PFSK-1 (cell line): ENCODE data around the gene CNOT4. TPM values are rescaled to one million over a fixed set of nuclear protein-coding genes. Genes with fewer than 3 reads are reported as not detected.

Source experiments
- FOXP2 ChIP-seq: optimal IDR thresholded peaks from 2 replicates; pipeline ENCODE3; 2011; ENCODE audit warnings: borderline replicate concordance, control low read depth, inconsistent platforms; ENCODE audit not compliant: insufficient read depth; ENCODE audit errors: extremely low read length, extremely low read depth
- POLR2AphosphoS5 ChIP-seq: IDR thresholded peaks from 2 replicates; pipeline ENCODE4 v1.6.1; 2012; ENCODE audit warnings: low read depth, mild to moderate bottlenecking, control low read depth, low read length, moderate library complexity
- SIN3A ChIP-seq: IDR thresholded peaks from 2 replicates; pipeline ENCODE4 v1.6.1; 2012; ENCODE audit warnings: mild to moderate bottlenecking, low read length, moderate library complexity, borderline replicate concordance; ENCODE audit not compliant: insufficient read depth
- TAF1 ChIP-seq: IDR thresholded peaks from 2 replicates; pipeline ENCODE4 v1.6.1; 2012; ENCODE audit warnings: low read length, control low read depth, borderline replicate concordance; ENCODE audit not compliant: insufficient read depth
- polyA plus RNA-seq: library from polyadenylated mRNA; unstranded; fragments of >200 nt; gene quantifications from one replicate; pipeline ENCODE4 v1.2.1, GENCODE V29; 2012; ENCODE audit warnings: low read depth, missing spikeins; ENCODE audit not compliant: insufficient read length
- TF ChIP-seq, protein P1 (sequence below), 2 experiments: IDR thresholded peaks; 2 replicates each; pipeline versions ENCODE4 v1.6.1 to v1.8.0; 2011 to 2012; ENCODE audit warnings: low read depth in 2 of 2, low read length in 2 of 2, control low read depth in 1 of 2, inconsistent platforms in 1 of 2, mild to moderate bottlenecking in 1 of 2, moderate library complexity in 1 of 2; ENCODE audit not compliant: insufficient read depth in 1 of 2

Gene CNOT4, protein sequence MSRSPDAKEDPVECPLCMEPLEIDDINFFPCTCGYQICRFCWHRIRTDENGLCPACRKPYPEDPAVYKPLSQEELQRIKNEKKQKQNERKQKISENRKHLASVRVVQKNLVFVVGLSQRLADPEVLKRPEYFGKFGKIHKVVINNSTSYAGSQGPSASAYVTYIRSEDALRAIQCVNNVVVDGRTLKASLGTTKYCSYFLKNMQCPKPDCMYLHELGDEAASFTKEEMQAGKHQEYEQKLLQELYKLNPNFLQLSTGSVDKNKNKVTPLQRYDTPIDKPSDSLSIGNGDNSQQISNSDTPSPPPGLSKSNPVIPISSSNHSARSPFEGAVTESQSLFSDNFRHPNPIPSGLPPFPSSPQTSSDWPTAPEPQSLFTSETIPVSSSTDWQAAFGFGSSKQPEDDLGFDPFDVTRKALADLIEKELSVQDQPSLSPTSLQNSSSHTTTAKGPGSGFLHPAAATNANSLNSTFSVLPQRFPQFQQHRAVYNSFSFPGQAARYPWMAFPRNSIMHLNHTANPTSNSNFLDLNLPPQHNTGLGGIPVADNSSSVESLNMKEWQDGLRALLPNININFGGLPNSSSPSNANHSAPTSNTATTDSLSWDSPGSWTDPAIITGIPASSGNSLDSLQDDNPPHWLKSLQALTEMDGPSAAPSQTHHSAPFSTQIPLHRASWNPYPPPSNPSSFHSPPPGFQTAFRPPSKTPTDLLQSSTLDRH
- 6.6 TPM for polyA plus RNA-seq

DNA sequence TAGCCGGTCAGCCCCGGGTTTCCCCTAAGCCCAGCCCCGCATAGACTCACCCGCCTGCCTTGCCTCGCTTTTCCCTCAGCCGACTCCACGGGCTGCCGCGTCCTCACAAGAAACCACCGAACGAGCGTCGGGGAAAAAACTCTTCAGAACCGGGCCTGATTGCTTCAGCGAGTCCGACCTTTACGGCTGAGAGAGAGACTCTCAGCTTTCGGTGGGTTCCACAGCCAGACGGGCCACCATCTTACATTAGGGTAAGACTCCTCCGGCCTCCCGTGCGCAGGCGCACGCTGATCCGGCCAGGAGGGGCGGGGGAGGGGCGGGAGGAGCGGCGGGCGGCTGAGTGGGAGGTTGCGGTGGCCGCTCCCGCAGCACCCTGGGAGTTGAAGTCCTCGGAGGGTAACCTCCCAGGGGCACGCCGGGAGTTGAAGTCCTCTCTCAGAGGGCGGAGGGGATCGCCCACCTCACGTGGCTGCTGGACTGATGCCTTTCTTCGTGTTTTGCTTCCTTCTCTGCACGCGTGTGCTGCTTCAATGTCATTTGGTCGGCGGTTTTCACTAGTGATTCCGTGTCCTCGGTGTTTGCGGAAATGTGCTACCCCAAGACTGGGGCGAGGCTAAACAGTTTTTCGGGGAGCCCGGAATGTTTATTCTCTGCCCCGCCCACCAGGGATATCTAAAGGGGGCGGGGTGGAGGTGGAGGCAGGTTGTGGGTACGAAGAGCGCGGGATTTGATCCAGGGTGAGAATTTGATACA is at the start of gene CNOT4:
TSS of gene CNOT4 (minus strand) at position 264 of the 753 bp plus-strand sequence. CDS start 71,771 bp downstream, outside the sequence.
- TF ChIP-seq SIN3A = peak; percentile 97
- peak; percentile 78 for TF ChIP-seq POLR2AphosphoS5
- peak; percentile 27 for TF ChIP-seq FOXP2
- TF ChIP-seq TAF1 = 0 out of 2 replicates have a peak, but pooled peaks have one; percentile 74
- TF ChIP-seq, protein P1, sequence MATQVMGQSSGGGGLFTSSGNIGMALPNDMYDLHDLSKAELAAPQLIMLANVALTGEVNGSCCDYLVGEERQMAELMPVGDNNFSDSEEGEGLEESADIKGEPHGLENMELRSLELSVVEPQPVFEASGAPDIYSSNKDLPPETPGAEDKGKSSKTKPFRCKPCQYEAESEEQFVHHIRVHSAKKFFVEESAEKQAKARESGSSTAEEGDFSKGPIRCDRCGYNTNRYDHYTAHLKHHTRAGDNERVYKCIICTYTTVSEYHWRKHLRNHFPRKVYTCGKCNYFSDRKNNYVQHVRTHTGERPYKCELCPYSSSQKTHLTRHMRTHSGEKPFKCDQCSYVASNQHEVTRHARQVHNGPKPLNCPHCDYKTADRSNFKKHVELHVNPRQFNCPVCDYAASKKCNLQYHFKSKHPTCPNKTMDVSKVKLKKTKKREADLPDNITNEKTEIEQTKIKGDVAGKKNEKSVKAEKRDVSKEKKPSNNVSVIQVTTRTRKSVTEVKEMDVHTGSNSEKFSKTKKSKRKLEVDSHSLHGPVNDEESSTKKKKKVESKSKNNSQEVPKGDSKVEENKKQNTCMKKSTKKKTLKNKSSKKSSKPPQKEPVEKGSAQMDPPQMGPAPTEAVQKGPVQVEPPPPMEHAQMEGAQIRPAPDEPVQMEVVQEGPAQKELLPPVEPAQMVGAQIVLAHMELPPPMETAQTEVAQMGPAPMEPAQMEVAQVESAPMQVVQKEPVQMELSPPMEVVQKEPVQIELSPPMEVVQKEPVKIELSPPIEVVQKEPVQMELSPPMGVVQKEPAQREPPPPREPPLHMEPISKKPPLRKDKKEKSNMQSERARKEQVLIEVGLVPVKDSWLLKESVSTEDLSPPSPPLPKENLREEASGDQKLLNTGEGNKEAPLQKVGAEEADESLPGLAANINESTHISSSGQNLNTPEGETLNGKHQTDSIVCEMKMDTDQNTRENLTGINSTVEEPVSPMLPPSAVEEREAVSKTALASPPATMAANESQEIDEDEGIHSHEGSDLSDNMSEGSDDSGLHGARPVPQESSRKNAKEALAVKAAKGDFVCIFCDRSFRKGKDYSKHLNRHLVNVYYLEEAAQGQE (IDR thresholded peaks at IDR 0.05; ENCODE audit: insufficient read depth in 1 of 2, low read depth in 2 of 2, low read length in 2 of 2) = peak in 1 of 2 experiments; percentile 35; a peak in 1 of 4 replicates

- TF ChIP-seq TAF1 = no peak
- TF ChIP-seq, protein P1 (IDR thresholded peaks at IDR 0.05; ENCODE audit: insufficient read depth in 1 of 2, low read depth in 2 of 2, low read length in 2 of 2) = no peak
Measured at GRCh38 chr7:135558881-135559280, 49.0 kb upstream of the CNOT4 start.

GRCh38 chr7:135558337-135558767 is 48.5 kb upstream of the CNOT4 start:
- no peak for TF ChIP-seq POLR2AphosphoS5
- no peak for TF ChIP-seq SIN3A
- TF ChIP-seq, protein P1 (IDR thresholded peaks at IDR 0.05; ENCODE audit: insufficient read depth in 1 of 2, low read depth in 2 of 2, low read length in 2 of 2) = no peak

DNA sequence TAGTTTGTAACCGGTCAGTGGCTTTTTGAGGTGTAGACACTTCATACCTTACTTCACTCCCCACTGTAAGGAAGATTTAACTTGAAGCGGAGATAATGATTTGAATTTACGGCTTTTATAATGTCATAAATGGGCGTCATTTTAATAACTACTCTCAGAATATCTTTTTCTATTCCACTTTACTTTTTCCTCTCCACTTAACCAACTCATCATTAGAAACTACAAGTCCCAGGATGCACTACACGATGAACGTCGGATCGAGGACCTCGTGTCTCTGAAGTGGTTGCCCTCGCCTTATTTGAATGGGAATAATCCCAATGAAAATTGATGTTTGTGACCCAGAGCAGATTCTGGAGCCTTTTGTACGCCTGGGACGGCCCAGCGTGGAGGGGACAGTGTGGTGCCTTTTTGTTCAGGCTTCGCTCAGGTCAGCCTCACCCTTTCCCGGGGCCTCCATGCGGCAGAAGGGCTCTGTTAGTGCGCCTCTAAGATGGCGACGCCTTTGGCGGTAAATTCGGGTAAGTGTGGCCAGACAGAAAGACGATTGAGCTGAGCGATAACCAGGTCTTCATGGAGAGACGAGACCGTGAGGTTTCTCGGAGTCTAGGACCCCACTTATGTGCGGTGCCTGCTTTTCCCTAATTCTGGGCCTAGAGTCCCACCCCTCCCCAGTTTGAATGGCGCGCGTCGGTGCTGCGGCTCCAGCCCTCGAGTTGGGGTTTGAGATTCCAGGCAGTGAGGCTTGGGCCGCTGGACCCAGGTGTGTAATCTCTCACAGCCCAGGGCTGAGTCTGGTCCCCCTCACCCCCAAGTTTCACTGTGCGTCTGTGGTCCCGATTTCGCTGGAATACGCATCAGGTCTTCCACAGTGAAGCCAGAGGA is 47.8 kb upstream of the CNOT4 start, which contains the start of gene NUP205:
TSS of gene NUP205 (plus strand) at position 463 of the 882 bp plus-strand sequence. CDS start at position 491, 28 bp downstream.
- peak; percentile 93 for TF ChIP-seq POLR2AphosphoS5
- no peak for TF ChIP-seq FOXP2
- no peak; the same call in 1 of the 2 replicates for TF ChIP-seq SIN3A
- TF ChIP-seq, protein P1 (IDR thresholded peaks at IDR 0.05; ENCODE audit: insufficient read depth in 1 of 2, low read depth in 2 of 2, low read length in 2 of 2) = peak in 1 of 2 experiments; percentile 52; a peak in 1 of 4 replicates
- TF ChIP-seq TAF1 = peak; percentile 90; the same call in 1 of the 2 replicates
